ENCODE measurements around the gene TRIM2.

The TRIM2 gene

GRCh38 chr4:153242839-153243324 is 38.6 kb downstream of the TRIM2 start:
- Histone ChIP-seq H3K4me3 (ENCODE audit: insufficient read length, low read depth) (no peak overlapping the region), H3K27me3 (ENCODE audit: insufficient read depth, insufficient read length) (no peaks in the 10 kb centered on the region), H3K4me1 (ENCODE audit: insufficient read depth, insufficient read length) (peaks cover 8% of the 10 kb centered on the region), H3K9me3 (ENCODE audit: insufficient read depth, low read length) (no peaks in the 10 kb centered on the region), H3K9ac (ENCODE audit: insufficient read length, low read depth) (no peak overlapping the region), H3K36me3 (ENCODE audit: insufficient read depth, insufficient read length, low read length) (no peaks in the 10 kb centered on the region)
- no peak for TF ChIP-seq ZNF274 (IDR thresholded peaks at IDR 0.05; ENCODE audit: low read depth, low read length)
- TF ChIP-seq YY1 (IDR thresholded peaks at IDR 0.05; ENCODE audit: insufficient read depth, insufficient read length) = no peak
- no peak for TF ChIP-seq SUZ12 (IDR thresholded peaks at IDR 0.05; ENCODE audit: extremely low read depth, insufficient read depth, insufficient read length)
- DNase-seq (ENCODE audit: low read depth, low spot score) = no peak

DNA sequence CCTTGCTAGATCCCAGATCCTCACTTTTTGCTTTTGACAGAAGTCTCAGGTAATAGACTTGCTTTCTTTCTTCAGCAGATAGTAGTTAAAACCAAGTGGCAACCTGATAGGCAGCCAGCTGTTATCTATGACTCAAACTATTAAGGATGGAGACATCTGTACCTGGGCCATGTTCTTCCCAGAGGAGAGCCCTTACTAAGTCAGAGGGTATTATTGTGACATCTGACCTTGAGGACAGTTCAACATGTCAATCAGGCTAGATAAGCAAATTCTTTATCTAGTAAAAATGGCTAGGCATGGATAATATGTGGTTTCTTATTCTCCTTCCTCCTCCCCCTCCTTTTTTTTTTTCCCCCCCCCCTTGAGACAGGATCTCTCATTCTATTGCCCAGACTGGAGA is 39.2 kb downstream of the TRIM2 start:
- Histone ChIP-seq H3K9ac (ENCODE audit: insufficient read length, low read depth) (no peak overlapping the region), H3K27me3 (ENCODE audit: insufficient read depth, insufficient read length) (no peaks in the 10 kb centered on the region)
- TF ChIP-seq SUZ12 (IDR thresholded peaks at IDR 0.05; ENCODE audit: extremely low read depth, insufficient read depth, insufficient read length) (no peak), ZNF274 (IDR thresholded peaks at IDR 0.05; ENCODE audit: low read depth, low read length) (no peak), YY1 (IDR thresholded peaks at IDR 0.05; ENCODE audit: insufficient read depth, insufficient read length) (no peak)

GRCh38 chr4:153244969-153245368 is 40.7 kb downstream of the TRIM2 start:
- Histone ChIP-seq H3K27me3 (ENCODE audit: insufficient read depth, insufficient read length) (no peaks in the 10 kb centered on the region), H3K4me3 (ENCODE audit: insufficient read length, low read depth) (no peak overlapping the region), H3K9ac (ENCODE audit: insufficient read length, low read depth) (no peak overlapping the region), H3K4me1 (ENCODE audit: insufficient read depth, insufficient read length) (peaks cover 8% of the 10 kb centered on the region), H3K9me3 (ENCODE audit: insufficient read depth, low read length) (no peaks in the 10 kb centered on the region), H3K36me3 (ENCODE audit: insufficient read depth, insufficient read length, low read length) (no peaks in the 10 kb centered on the region)
- DNase-seq (ENCODE audit: low read depth, low spot score) = no peak
- TF ChIP-seq SUZ12 (IDR thresholded peaks at IDR 0.05; ENCODE audit: extremely low read depth, insufficient read depth, insufficient read length) = no peak
- TF ChIP-seq YY1 (IDR thresholded peaks at IDR 0.05; ENCODE audit: insufficient read depth, insufficient read length) = no peak
- no peak for TF ChIP-seq ZNF274 (IDR thresholded peaks at IDR 0.05; ENCODE audit: low read depth, low read length)

More for the DNA sequence above, 39.2 kb downstream of the TRIM2 start:
- Histone ChIP-seq H3K4me3 (ENCODE audit: insufficient read length, low read depth) (no peak overlapping the region), H3K9me3 (ENCODE audit: insufficient read depth, low read length) (no peaks in the 10 kb centered on the region), H3K36me3 (ENCODE audit: insufficient read depth, insufficient read length, low read length) (no peaks in the 10 kb centered on the region), H3K4me1 (ENCODE audit: insufficient read depth, insufficient read length) (peaks cover 8% of the 10 kb centered on the region)
- DNase-seq (ENCODE audit: low read depth, low spot score) = no peak

DNA sequence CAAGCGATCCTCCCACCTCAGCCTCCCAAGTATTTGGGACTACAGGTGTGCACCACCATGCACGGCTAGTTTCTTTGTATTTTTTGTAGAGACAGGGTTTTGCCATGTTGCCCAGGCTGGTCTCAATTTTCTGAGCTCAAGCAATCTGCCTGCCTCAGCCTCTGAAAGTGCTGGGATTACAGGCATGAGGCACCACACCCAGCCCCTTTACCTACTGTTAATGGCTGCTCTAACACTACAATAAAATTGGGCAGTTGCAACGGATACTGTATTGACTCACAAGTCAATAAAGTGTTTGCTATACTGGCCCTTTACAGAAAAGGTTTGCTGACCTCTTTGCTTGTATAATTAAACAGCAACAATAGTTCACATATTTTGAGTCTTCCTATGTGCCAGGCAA is 41.5 kb downstream of the TRIM2 start:
- H3K27me3 ChIP-seq (ENCODE audit: insufficient read depth, insufficient read length) = no peaks in the 10 kb centered on the region
- H3K9me3 ChIP-seq (ENCODE audit: insufficient read depth, low read length) = no peaks in the 10 kb centered on the region
- TF ChIP-seq SUZ12 (IDR thresholded peaks at IDR 0.05; ENCODE audit: extremely low read depth, insufficient read depth, insufficient read length) (no peak), ZNF274 (IDR thresholded peaks at IDR 0.05; ENCODE audit: low read depth, low read length) (no peak), YY1 (IDR thresholded peaks at IDR 0.05; ENCODE audit: insufficient read depth, insufficient read length) (no peak)
- DNase-seq (ENCODE audit: low read depth, low spot score) = no peak
- H3K9ac ChIP-seq (ENCODE audit: insufficient read length, low read depth) = no peak overlapping the region
- H3K4me3 ChIP-seq (ENCODE audit: insufficient read length, low read depth) = no peak overlapping the region
- H3K36me3 ChIP-seq (ENCODE audit: insufficient read depth, insufficient read length, low read length) = no peaks in the 10 kb centered on the region
- H3K4me1 ChIP-seq (ENCODE audit: insufficient read depth, insufficient read length) = peaks cover 8% of the 10 kb centered on the region

DNA sequence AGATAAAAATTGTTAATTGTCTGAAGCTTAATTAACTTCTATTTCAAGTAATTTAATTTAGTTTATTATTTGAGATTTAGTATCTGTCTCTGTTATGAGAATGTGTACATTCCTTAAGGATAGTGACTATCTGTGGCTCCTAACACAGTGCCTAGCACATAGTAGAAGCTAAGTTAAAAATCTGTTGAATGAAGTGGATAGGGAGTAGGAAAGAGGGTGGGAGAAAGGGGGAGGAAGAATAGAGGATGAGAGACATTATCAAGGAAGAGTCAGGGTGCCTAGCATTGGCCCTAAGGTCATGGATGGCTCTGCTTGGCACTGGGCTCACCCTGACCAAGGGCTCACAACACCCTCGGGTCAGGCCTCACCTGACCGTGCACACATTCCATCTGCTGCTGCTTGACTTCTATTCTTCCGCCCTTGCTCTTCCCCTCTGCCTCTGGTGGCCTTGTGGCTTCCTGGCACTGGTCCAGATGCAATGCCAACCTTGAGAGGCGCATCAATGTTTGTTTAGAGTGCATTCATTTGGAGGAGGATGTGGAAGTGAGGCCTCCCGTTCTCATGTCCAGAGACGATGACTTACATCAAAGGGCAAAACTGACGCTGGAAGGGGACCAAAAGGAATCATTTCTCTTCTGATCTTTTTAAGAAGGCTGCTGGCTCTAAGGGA is 42.3 kb downstream of the TRIM2 start:
- DNase-seq (ENCODE audit: low read depth, low spot score) = no peak
- H3K36me3 ChIP-seq (ENCODE audit: insufficient read depth, insufficient read length, low read length) = no peaks in the 10 kb centered on the region
- H3K4me3 ChIP-seq (ENCODE audit: insufficient read length, low read depth) = no peak overlapping the region
- H3K27me3 ChIP-seq (ENCODE audit: insufficient read depth, insufficient read length) = no peaks in the 10 kb centered on the region
- peaks cover 8% of the 10 kb centered on the region for H3K4me1 ChIP-seq (ENCODE audit: insufficient read depth, insufficient read length)
- H3K9ac ChIP-seq (ENCODE audit: insufficient read length, low read depth) = no peak overlapping the region
- TF ChIP-seq YY1 (IDR thresholded peaks at IDR 0.05; ENCODE audit: insufficient read depth, insufficient read length) (no peak), ZNF274 (IDR thresholded peaks at IDR 0.05; ENCODE audit: low read depth, low read length) (no peak), SUZ12 (IDR thresholded peaks at IDR 0.05; ENCODE audit: extremely low read depth, insufficient read depth, insufficient read length) (no peak)
- no peaks in the 10 kb centered on the region for H3K9me3 ChIP-seq (ENCODE audit: insufficient read depth, low read length)

- H3K4me1 ChIP-seq (ENCODE audit: insufficient read depth, insufficient read length) = peaks cover 8% of the 10 kb centered on the region
- no peak overlapping the region for H3K9ac ChIP-seq (ENCODE audit: insufficient read length, low read depth)
- no peak for DNase-seq (ENCODE audit: low read depth, low spot score)
- no peaks in the 10 kb centered on the region for H3K9me3 ChIP-seq (ENCODE audit: insufficient read depth, low read length)
- TF ChIP-seq SUZ12 (IDR thresholded peaks at IDR 0.05; ENCODE audit: extremely low read depth, insufficient read depth, insufficient read length) (no peak), YY1 (IDR thresholded peaks at IDR 0.05; ENCODE audit: insufficient read depth, insufficient read length) (no peak), ZNF274 (IDR thresholded peaks at IDR 0.05; ENCODE audit: low read depth, low read length) (no peak)
- no peak overlapping the region for H3K4me3 ChIP-seq (ENCODE audit: insufficient read length, low read depth)
- H3K27me3 ChIP-seq (ENCODE audit: insufficient read depth, insufficient read length) = no peaks in the 10 kb centered on the region
- no peaks in the 10 kb centered on the region for H3K36me3 ChIP-seq (ENCODE audit: insufficient read depth, insufficient read length, low read length)
Observed at GRCh38 chr4:153247116-153247490, 42.9 kb downstream of the TRIM2 start.

GRCh38 chr4:153248641-153249198 is 44.5 kb downstream of the TRIM2 start:
- TF ChIP-seq SUZ12 (IDR thresholded peaks at IDR 0.05; ENCODE audit: extremely low read depth, insufficient read depth, insufficient read length) (no peak), ZNF274 (IDR thresholded peaks at IDR 0.05; ENCODE audit: low read depth, low read length) (no peak), YY1 (IDR thresholded peaks at IDR 0.05; ENCODE audit: insufficient read depth, insufficient read length) (no peak)
- H3K27me3 ChIP-seq (ENCODE audit: insufficient read depth, insufficient read length) = no peaks in the 10 kb centered on the region
- peak overlapping the region; percentile 43 for H3K4me3 ChIP-seq (ENCODE audit: insufficient read length, low read depth)
- no peaks in the 10 kb centered on the region for H3K9me3 ChIP-seq (ENCODE audit: insufficient read depth, low read length)
- peak overlapping the region; percentile 77 for H3K9ac ChIP-seq (ENCODE audit: insufficient read length, low read depth)
- peaks cover 5% of the 10 kb centered on the region for H3K4me1 ChIP-seq (ENCODE audit: insufficient read depth, insufficient read length)
- no peaks in the 10 kb centered on the region for H3K36me3 ChIP-seq (ENCODE audit: insufficient read depth, insufficient read length, low read length)
- no peak for DNase-seq (ENCODE audit: low read depth, low spot score)
